Loucy (cell line): ENCODE data around the gene ARFRP1.

Source experiments
- H2AFZ ChIP-seq: fragments of 200-600 bp; sonication (generic); 2 replicates; pipeline ENCODE4 v1.6.0; 2016; ENCODE audit warnings: antibody characterized with exemption, mild to moderate bottlenecking, low read length, moderate library complexity
- H3F3A ChIP-seq: fragments of 200-600 bp; 2 replicates; pipeline ENCODE4 v1.6.0; 2016; ENCODE audit warnings: antibody characterized with exemption, low read depth, mild to moderate bottlenecking
- H3K27me3 ChIP-seq: fragments of 200-600 bp; sonication (generic); 2 replicates; pipeline ENCODE4 v1.6.1; 2014; ENCODE audit warnings: low read length, mild to moderate bottlenecking; ENCODE audit not compliant: insufficient read depth, poor library complexity, severe bottlenecking
- H3K36me3 ChIP-seq: fragments of 200-600 bp; sonication (generic); 2 replicates; pipeline ENCODE4 v1.6.1; 2016; ENCODE audit warnings: low read length; ENCODE audit not compliant: insufficient read depth
- H3K4me1 ChIP-seq: fragments of 200-600 bp; sonication (generic); 2 replicates; pipeline ENCODE4 v1.5.1; 2014; ENCODE audit warnings: low read length, mild to moderate bottlenecking; ENCODE audit not compliant: insufficient read depth, poor library complexity, severe bottlenecking
- H3K4me2 ChIP-seq: fragments of 200-600 bp; sonication (generic); 2 replicates; pipeline ENCODE4 v1.6.0; 2014; ENCODE audit warnings: antibody characterized with exemption, low read length, low read depth, mild to moderate bottlenecking; ENCODE audit not compliant: poor library complexity, severe bottlenecking
- H3K4me3 ChIP-seq: fragments of 200-600 bp; sonication (generic); 2 replicates; pipeline ENCODE4 v1.5.1; 2014; ENCODE audit warnings: low read length, mild to moderate bottlenecking, mixed read lengths; ENCODE audit not compliant: poor library complexity, severe bottlenecking
- H3K79me2 ChIP-seq: fragments of 200-600 bp; sonication (generic); 2 replicates; pipeline ENCODE4 v1.6.1; 2014; ENCODE audit warnings: low read length; ENCODE audit not compliant: insufficient read depth
- H3K9ac ChIP-seq: fragments of 200-600 bp; sonication (generic); 2 replicates; pipeline ENCODE4 v1.6.0; 2014; ENCODE audit warnings: mild to moderate bottlenecking, low read depth, low read length, moderate library complexity; ENCODE audit not compliant: poor library complexity, severe bottlenecking
- H3K9me2 ChIP-seq: fragments of 200-600 bp; sonication (generic); replicated peaks from 2 replicates; pipeline ENCODE4 v1.6.1; 2016; ENCODE audit warnings: low read depth, low read length, mixed read lengths
- H3K9me3 ChIP-seq: fragments of 200-600 bp; sonication (generic); 2 replicates; pipeline ENCODE4 v1.6.1; 2014; ENCODE audit warnings: mild to moderate bottlenecking, antibody characterized with exemption, low read length, low read depth; ENCODE audit not compliant: insufficient read depth
- H4K20me1 ChIP-seq: fragments of 200-600 bp; sonication (generic); 2 replicates; pipeline ENCODE4 v1.6.0; 2014; ENCODE audit warnings: antibody characterized with exemption, low read length, mild to moderate bottlenecking; ENCODE audit not compliant: insufficient read depth, poor library complexity, severe bottlenecking
- EZH2phosphoT487 ChIP-seq: fragments of 200-600 bp; IDR thresholded peaks from 2 replicates; pipeline ENCODE4 v1.6.1; 2018; ENCODE audit warnings: antibody characterized with exemption, mild to moderate bottlenecking, moderate library complexity, borderline replicate concordance
- TF ChIP-seq, protein P1 (sequence below): fragments of 200-600 bp; sonication (generic); conservative IDR thresholded peaks from 2 replicates; pipeline ENCODE4 v1.5.1; 2014; ENCODE audit warnings: mild to moderate bottlenecking, antibody characterized with exemption, low read length

ARFRP1 gene

DNA sequence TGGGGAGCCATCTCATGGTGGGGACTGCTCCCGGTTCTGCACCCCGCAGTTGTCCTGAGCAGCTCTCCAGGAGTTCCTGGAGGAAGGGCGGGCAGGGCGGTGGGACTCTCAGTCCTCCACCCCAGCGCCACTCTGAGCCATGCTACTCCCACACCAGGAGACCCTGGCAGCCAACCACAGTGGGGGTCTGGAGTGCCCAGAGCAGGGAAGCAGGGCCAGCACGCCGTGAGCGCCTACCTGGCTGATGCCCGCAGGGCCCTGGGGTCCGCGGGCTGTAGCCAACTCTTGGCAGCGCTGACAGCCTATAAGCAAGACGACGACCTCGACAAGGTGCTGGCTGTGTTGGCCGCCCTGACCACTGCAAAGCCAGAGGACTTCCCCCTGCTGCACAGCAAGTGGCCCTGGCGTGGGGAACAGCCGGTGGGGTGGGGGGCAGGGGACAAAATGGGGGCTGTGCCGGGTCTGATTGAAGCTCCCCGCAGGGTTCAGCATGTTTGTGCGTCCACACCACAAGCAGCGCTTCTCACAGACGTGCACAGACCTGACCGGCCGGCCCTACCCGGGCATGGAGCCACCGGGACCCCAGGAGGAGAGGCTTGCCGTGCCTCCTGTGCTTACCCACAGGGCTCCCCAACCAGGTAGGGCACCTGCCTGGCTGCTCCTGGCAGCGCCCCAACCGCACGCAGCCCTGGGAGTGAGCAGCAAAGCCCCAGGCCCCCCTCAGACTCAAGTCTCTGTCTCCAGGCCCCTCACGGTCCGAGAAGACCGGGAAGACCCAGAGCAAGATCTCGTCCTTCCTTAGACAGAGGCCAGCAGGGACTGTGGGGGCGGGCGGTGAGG, 13.0 kb downstream of the ARFRP1 start:
- Histone ChIP-seq H4K20me1 (no peaks in the 10 kb centered on the region), H3K9me2 (no peaks in the 10 kb centered on the region), H2AFZ (no peak overlapping the region), H3K9ac (no peak overlapping the region), H3K4me3 (no peak overlapping the region), H3K27me3 (no peaks in the 10 kb centered on the region), H3F3A (no peaks in the 10 kb centered on the region), H3K4me1 (no peaks in the 10 kb centered on the region), H3K4me2 (no peak overlapping the region), H3K36me3 (no peaks in the 10 kb centered on the region), H3K79me2 (no peaks in the 10 kb centered on the region), H3K9me3 (no peaks in the 10 kb centered on the region)
- TF ChIP-seq, protein P1, sequence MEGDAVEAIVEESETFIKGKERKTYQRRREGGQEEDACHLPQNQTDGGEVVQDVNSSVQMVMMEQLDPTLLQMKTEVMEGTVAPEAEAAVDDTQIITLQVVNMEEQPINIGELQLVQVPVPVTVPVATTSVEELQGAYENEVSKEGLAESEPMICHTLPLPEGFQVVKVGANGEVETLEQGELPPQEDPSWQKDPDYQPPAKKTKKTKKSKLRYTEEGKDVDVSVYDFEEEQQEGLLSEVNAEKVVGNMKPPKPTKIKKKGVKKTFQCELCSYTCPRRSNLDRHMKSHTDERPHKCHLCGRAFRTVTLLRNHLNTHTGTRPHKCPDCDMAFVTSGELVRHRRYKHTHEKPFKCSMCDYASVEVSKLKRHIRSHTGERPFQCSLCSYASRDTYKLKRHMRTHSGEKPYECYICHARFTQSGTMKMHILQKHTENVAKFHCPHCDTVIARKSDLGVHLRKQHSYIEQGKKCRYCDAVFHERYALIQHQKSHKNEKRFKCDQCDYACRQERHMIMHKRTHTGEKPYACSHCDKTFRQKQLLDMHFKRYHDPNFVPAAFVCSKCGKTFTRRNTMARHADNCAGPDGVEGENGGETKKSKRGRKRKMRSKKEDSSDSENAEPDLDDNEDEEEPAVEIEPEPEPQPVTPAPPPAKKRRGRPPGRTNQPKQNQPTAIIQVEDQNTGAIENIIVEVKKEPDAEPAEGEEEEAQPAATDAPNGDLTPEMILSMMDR: no peak
- TF ChIP-seq EZH2phosphoT487: no peak

DNA sequence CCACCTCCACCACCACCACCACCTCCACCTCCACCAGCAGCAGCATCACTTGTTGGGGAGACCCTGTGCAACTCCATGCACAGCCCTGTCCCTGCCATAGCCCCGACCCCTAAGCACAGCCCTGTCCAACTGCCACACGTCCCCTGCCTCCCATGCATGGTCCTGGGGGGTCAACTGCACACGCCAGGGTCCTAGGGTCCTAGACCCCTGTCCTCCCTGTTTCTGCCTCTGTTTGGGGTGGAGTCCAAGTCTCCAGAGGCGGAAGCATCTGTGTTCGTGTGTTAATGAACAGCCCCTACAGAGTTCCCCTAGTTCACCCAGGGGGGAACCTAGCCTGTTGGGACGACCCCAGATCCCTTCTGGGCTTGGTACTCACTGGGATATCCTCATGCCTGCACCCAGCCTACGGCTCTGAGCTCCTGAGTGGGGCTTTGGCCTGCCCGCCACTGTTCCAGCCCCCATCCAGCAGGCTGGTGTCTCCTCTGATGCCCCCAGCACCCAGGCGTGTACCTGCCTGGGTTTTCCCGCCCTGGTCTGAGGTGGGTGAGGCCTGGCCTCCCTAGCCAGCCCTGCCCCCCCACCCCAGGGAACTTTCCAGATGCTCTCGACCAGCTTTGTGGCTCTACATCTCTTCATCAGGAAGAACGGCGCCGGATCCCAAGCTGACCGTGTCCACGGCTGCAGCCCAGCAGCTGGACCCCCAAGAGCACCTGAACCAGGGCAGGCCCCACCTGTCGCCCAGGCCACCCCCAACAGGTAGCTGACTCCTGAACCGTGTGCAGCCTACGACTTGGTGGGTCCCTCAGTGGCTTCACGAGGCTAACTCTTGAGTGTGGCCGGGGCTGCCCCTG, 13.8 kb downstream of the ARFRP1 start:
- no peak overlapping the region for H3K9ac ChIP-seq
- H4K20me1 ChIP-seq: no peaks in the 10 kb centered on the region
- no peaks in the 10 kb centered on the region for H3K79me2 ChIP-seq
- H3F3A ChIP-seq: no peaks in the 10 kb centered on the region
- no peaks in the 10 kb centered on the region for H3K9me3 ChIP-seq
- H3K9me2 ChIP-seq: no peaks in the 10 kb centered on the region
- H2AFZ ChIP-seq: no peak overlapping the region
- H3K4me1 ChIP-seq: no peaks in the 10 kb centered on the region
- no peak overlapping the region for H3K4me2 ChIP-seq
- no peaks in the 10 kb centered on the region for H3K27me3 ChIP-seq
- TF ChIP-seq, protein P1: no peak
- TF ChIP-seq EZH2phosphoT487: no peak
- H3K36me3 ChIP-seq: no peaks in the 10 kb centered on the region
- no peak overlapping the region for H3K4me3 ChIP-seq

GRCh38 chr20:63693083-63693732, 14.6 kb downstream of the ARFRP1 start:
- H3K36me3 ChIP-seq: no peaks in the 10 kb centered on the region

More at GRCh38 chr20:63693083-63693732, 14.6 kb downstream of the ARFRP1 start:
- H3K4me2 ChIP-seq: no peak overlapping the region
- H3K27me3 ChIP-seq: no peaks in the 10 kb centered on the region
- H3K4me3 ChIP-seq: no peak overlapping the region
- no peak overlapping the region for H2AFZ ChIP-seq
- H4K20me1 ChIP-seq: no peaks in the 10 kb centered on the region
- no peaks in the 10 kb centered on the region for H3K9me2 ChIP-seq
- H3K9ac ChIP-seq: no peak overlapping the region
- no peaks in the 10 kb centered on the region for H3K9me3 ChIP-seq
- H3F3A ChIP-seq: no peaks in the 10 kb centered on the region
- TF ChIP-seq, protein P1: no peak
- no peak for TF ChIP-seq EZH2phosphoT487
- H3K79me2 ChIP-seq: no peaks in the 10 kb centered on the region
- no peaks in the 10 kb centered on the region for H3K4me1 ChIP-seq
